GM19452 (cell line): ENCODE results near the gene GRIK1.

ENCODE experiments used
- ATAC-seq: cut with Tn5 transposase; IDR thresholded peaks from one replicate; pipeline ENCODE4 v1.9.1; 2021; ENCODE audit not compliant: unreplicated experiment

The GRIK1 gene

GRCh38 chr21:29721964-29722363 is 217.8 kb downstream of the GRIK1 start:
- ATAC-seq: no peak

GRCh38 chr21:29721221-29721620 is 218.6 kb downstream of the GRIK1 start:
- ATAC-seq: no peak

GRCh38 chr21:29719521-29719920 is 220.3 kb downstream of the GRIK1 start:
- ATAC-seq: no peak

GRCh38 chr21:29718081-29718815 is 221.5 kb downstream of the GRIK1 start:
- no peak for ATAC-seq

- no peak for ATAC-seq
Measured at GRCh38 chr21:29717659-29718058, 222.1 kb downstream of the GRIK1 start.

- ATAC-seq: no peak
Measured at GRCh38 chr21:29716753-29717152, 223.0 kb downstream of the GRIK1 start.

- ATAC-seq: no peak
Measured at GRCh38 chr21:29715089-29715488, 224.7 kb downstream of the GRIK1 start.

GRCh38 chr21:29712818-29713217 is 227.0 kb downstream of the GRIK1 start:
- no peak for ATAC-seq

- no peak for ATAC-seq
Measured at GRCh38 chr21:29711236-29711635, 228.6 kb downstream of the GRIK1 start.

GRCh38 chr21:29710498-29710897 is 229.3 kb downstream of the GRIK1 start:
- ATAC-seq: no peak

GRCh38 chr21:29708401-29708800 is 231.4 kb downstream of the GRIK1 start:
- no peak for ATAC-seq

GRCh38 chr21:29704719-29705118 is 235.1 kb downstream of the GRIK1 start:
- no peak for ATAC-seq

- ATAC-seq: no peak
Measured at GRCh38 chr21:29701676-29702075, 238.1 kb downstream of the GRIK1 start.

GRCh38 chr21:29697555-29698193 is 242.1 kb downstream of the GRIK1 start:
- ATAC-seq: no peak

- no peak for ATAC-seq
Measured at GRCh38 chr21:29696937-29697336, 242.9 kb downstream of the GRIK1 start.

- no peak for ATAC-seq
Measured at GRCh38 chr21:29691616-29692491, 247.9 kb downstream of the GRIK1 start.

GRCh38 chr21:29689753-29690152 is 250.0 kb downstream of the GRIK1 start:
- ATAC-seq: no peak

- no peak for ATAC-seq
Measured at GRCh38 chr21:29684106-29684505, 255.7 kb downstream of the GRIK1 start.

GRCh38 chr21:29682800-29683199 is 257.0 kb downstream of the GRIK1 start:
- no peak for ATAC-seq

- ATAC-seq: no peak
Measured at GRCh38 chr21:29680273-29680672, 259.5 kb downstream of the GRIK1 start.

- no peak for ATAC-seq
Measured at GRCh38 chr21:29678626-29679025, 261.2 kb downstream of the GRIK1 start.

GRCh38 chr21:29677326-29677725 is 262.5 kb downstream of the GRIK1 start:
- no peak for ATAC-seq
